K562 (cell line): Measurements from ENCODE around the gene PBX4. TPM values are rescaled to one million over a fixed set of nuclear protein-coding genes. Genes with fewer than 3 reads are reported as not detected.
A peak's percentile ranks its signal among the peaks of the same experiment; 100 is the strongest.

Source experiments
- ATAC-seq: fragments of 200-7000 bp; cut with Tn5 transposase; 3 replicates; pipeline ENCODE4 v1.9.1; 2020; ENCODE audit warnings: moderate library complexity
- BruUV-seq: library from RNA; stranded (reverse); fragments of 400-500 nt; replicated peaks from 2 replicates; lab custom pipeline; 2021; lab: Mats Ljungman, UMichigan
- CTCF ChIA-PET: fragments of 300-600 bp; formaldehyde crosslinking; extraction: SDS; loops from one replicate; lab custom pipeline; 2021; ENCODE audit warnings: low intra/inter-chr PET ratio; lab: Yijun Ruan, JAX
- POLR2A ChIA-PET: fragments of 300-600, 350-650 bp; sonication (Branson Sonifier 250); formaldehyde crosslinking; extraction: SDS; loops from one replicate; lab custom pipeline; 2021; ENCODE audit warnings: antibody characterized with exemption, inconsistent platforms; lab: Yijun Ruan, JAX
- DNase-seq, 4 experiments: peaks; one replicate each; pipeline versions ENCODE4 v3.0.0 to v3.0.0-alpha.2; 2011 to 2018; ENCODE audit warnings: low spot score in 3 of 4, mixed read lengths in 3 of 4; ENCODE audit errors: extremely low read depth in 1 of 4
- FAIRE-seq: peaks from 2 replicates; lab custom pipeline; 2011; peaks lifted over from hg19 to GRCh38; lab: Jason Lieb, UNC
- H2AFZ ChIP-seq: 2 replicates; pipeline ENCODE4 v1.6.0; 2011; ENCODE audit warnings: low read depth, low read length, control low read depth, inconsistent platforms
- H3K27ac ChIP-seq: fragments of 200-600 bp; 3 replicates; pipeline ENCODE4 v1.8.0; 2011; ENCODE audit warnings: low read depth, mild to moderate bottlenecking, control low read depth, inconsistent platforms, low read length, moderate library complexity, mixed read lengths; ENCODE audit errors: extremely low read depth
- H3K27me3 ChIP-seq, 2 experiments: fragments of 300-600 bp in 1 of 2; 2 replicates in 1 of 2; 3 replicates in 1 of 2; pipeline versions ENCODE4 v1.6.0 to v1.8.0; 2011; ENCODE audit warnings: inconsistent platforms in 2 of 2, low read length in 2 of 2, mild to moderate bottlenecking in 1 of 2, mixed read lengths in 1 of 2, moderate library complexity in 1 of 2; ENCODE audit not compliant: control insufficient read depth in 2 of 2, insufficient read depth in 2 of 2
- H3K36me3 ChIP-seq: fragments of 300-600 bp; 3 replicates; pipeline ENCODE4 v1.8.0; 2011; ENCODE audit warnings: mild to moderate bottlenecking, low read length, inconsistent platforms; ENCODE audit not compliant: control insufficient read depth, insufficient read depth
- H3K4me1 ChIP-seq, 2 experiments: fragments of 200-600 bp in 1 of 2; replicated peaks in 1 of 2; 2 replicates in 1 of 2; 3 replicates in 1 of 2; pipeline versions ENCODE4 v1.5.1 to v1.8.0; 2011; ENCODE audit warnings: inconsistent platforms in 2 of 2, low read length in 2 of 2, mild to moderate bottlenecking in 1 of 2, mixed read lengths in 1 of 2, moderate library complexity in 1 of 2; ENCODE audit not compliant: control insufficient read depth in 2 of 2, insufficient read depth in 2 of 2
- H3K4me2 ChIP-seq: 2 replicates; pipeline ENCODE4 v1.6.1; 2011; ENCODE audit warnings: low read length, control low read depth, inconsistent platforms, mixed read lengths; ENCODE audit not compliant: insufficient read depth
- H3K4me3 ChIP-seq: fragments of 200-600 bp; sonication (generic), shearing (Covaris generic); 2 replicates; pipeline ENCODE4 v1.5.1; 2016; ENCODE audit warnings: control low read depth, inconsistent platforms
- H3K79me2 ChIP-seq: fragments of 200-600 bp; 3 replicates; pipeline ENCODE4 v1.8.0; 2011; ENCODE audit warnings: low read length, inconsistent platforms; ENCODE audit not compliant: control insufficient read depth, insufficient read depth
- H3K9ac ChIP-seq, 2 experiments: 2 replicates each; pipeline versions ENCODE4 v1.6.0 to v1.6.1; 2011; ENCODE audit warnings: low read depth in 2 of 2, low read length in 2 of 2, control low read depth in 1 of 2, inconsistent platforms in 1 of 2, mild to moderate bottlenecking in 1 of 2, mixed read lengths in 1 of 2; ENCODE audit not compliant: insufficient read depth in 1 of 2
- H3K9me1 ChIP-seq: one replicate; pipeline ENCODE4 v1.6.0; 2011; ENCODE audit warnings: inconsistent platforms, mild to moderate bottlenecking, low read length, moderate library complexity; ENCODE audit not compliant: control insufficient read depth, insufficient read depth
- H3K9me3 ChIP-seq: replicated peaks from 2 replicates; pipeline ENCODE4 v1.5.1; 2011; ENCODE audit warnings: low read depth, low read length, inconsistent platforms; ENCODE audit not compliant: control insufficient read depth, insufficient read depth
- H4K20me1 ChIP-seq: replicated peaks from 2 replicates; pipeline ENCODE4 v1.6.1; 2011; ENCODE audit warnings: low read length, inconsistent platforms, mixed read lengths; ENCODE audit not compliant: control insufficient read depth, insufficient read depth
- EP400 ChIP-seq: fragments of 450-650 bp; IDR thresholded peaks from 2 replicates; pipeline ENCODE4 v1.6.1; 2017; ENCODE audit warnings: antibody characterized with exemption, mild to moderate bottlenecking, moderate library complexity
- EZH2 ChIP-seq: IDR thresholded peaks from 2 replicates; pipeline ENCODE4 v1.6.1; 2012; ENCODE audit warnings: low read depth, mild to moderate bottlenecking, inconsistent platforms, low read length, borderline replicate concordance
- FOXM1 ChIP-seq, 2 experiments: fragments of 450-650 bp in 1 of 2; sonication (generic) in 1 of 2; formaldehyde crosslinking in 1 of 2; IDR thresholded peaks; 2 replicates each; pipeline versions ENCODE4 v1.6.1 to v1.9.0; 2017 to 2022; ENCODE audit warnings: low read depth in 2 of 2, mild to moderate bottlenecking in 2 of 2, missing genetic modification reagents in 1 of 2, moderate library complexity in 1 of 2
- JUNB ChIP-seq: fragments of 450-650 bp; formaldehyde crosslinking; conservative IDR thresholded peaks from 2 replicates; pipeline ENCODE4 v1.4.0; 2020; ENCODE audit warnings: mild to moderate bottlenecking
- KAT8 ChIP-seq: fragments of 450-650 bp; IDR thresholded peaks from 2 replicates; pipeline ENCODE4 v1.6.1; 2016; ENCODE audit warnings: low read depth, mild to moderate bottlenecking
- NFE2 ChIP-seq: IDR thresholded peaks from 2 replicates; pipeline ENCODE4 v1.6.1; 2014; ENCODE audit warnings: antibody characterized with exemption, low read depth
- POLR2G ChIP-seq: fragments of 200-400 bp; formaldehyde crosslinking; IDR thresholded peaks from 2 replicates; pipeline ENCODE4 v1.6.1; 2017; ENCODE audit warnings: low read depth, mild to moderate bottlenecking, antibody characterized with exemption, low read length, moderate library complexity
- TAF7 ChIP-seq: fragments of 450-650 bp; IDR thresholded peaks from 2 replicates; pipeline ENCODE4 v1.6.1; 2016; ENCODE audit warnings: missing genetic modification characterization, missing compliant biosample characterization
- THAP7 ChIP-seq: fragments of 250-450 bp; sonication (Bioruptor Pico); IDR thresholded peaks from 2 replicates; pipeline ENCODE4 v1.5.0; 2021
- ZBTB2 ChIP-seq: fragments of 450-650 bp; IDR thresholded peaks from 2 replicates; pipeline ENCODE4 v1.6.1; 2016; ENCODE audit warnings: antibody characterized with exemption
- ZBTB9 ChIP-seq: fragments of 450-650 bp; formaldehyde crosslinking; IDR thresholded peaks from 2 replicates; pipeline ENCODE4 v1.4.0; 2020; ENCODE audit warnings: mild to moderate bottlenecking, moderate library complexity
- ZNF592 ChIP-seq: fragments of 450-650 bp; IDR thresholded peaks from 2 replicates; pipeline ENCODE4 v1.6.1; 2017; ENCODE audit warnings: antibody characterized with exemption, mild to moderate bottlenecking
- WGBS: fragments of 100-300 bp; shearing (Covaris generic); methylation state at CpG from one replicate; pipeline ENCODE4 v1.1.6; 2016; ENCODE audit warnings: low coverage, mixed read lengths; ENCODE audit not compliant: insufficient coverage; ENCODE audit errors: missing lambda C conversion rate; 5-methylcytosine and 5-hydroxymethylcytosine counted together
- in situ Hi-C: fragments of 300-500 bp; cut with MboI; formaldehyde crosslinking; loops from 4 replicates; pipeline ENCODE4 v1.15.0; 2018; ENCODE audit warnings: inconsistent platforms, mixed read lengths
- intact Hi-C: fragments of 100-400 bp; cut with micrococcal nuclease; formaldehyde crosslinking; loops from 2 replicates; pipeline ENCODE4 v1.14.2; 2022
- polyA plus RNA-seq, 8 experiments: library from polyadenylated mRNA; depleted of rRNA in 4 of 8; stranded (reverse) in 5 of 8; unstranded in 3 of 8; fragments of >200 nt; fragmentation: Nextera tagmentation in 2 of 8; fragmentation: Illumina TruSeq in 1 of 8; extraction: Ambion mirVana in 2 of 8; extraction: Trizol in 1 of 8; gene quantifications; 2 replicates each; pipeline versions ENCODE4 v1.2.1 to v1.2.3, GENCODE V29; 2011 to 2014; ENCODE audit warnings: inconsistent platforms in 1 of 8, missing spikeins in 1 of 8
- total RNA-seq, 7 experiments: library from RNA; depleted of rRNA in 6 of 7; stranded (reverse); fragments of >200 nt in 6 of 7; fragmentation: Illumina TruSeq in 2 of 7; extraction: Trizol in 2 of 7; gene quantifications; 2 replicates each; pipeline versions ENCODE4 v1.2.1 to v1.2.3, GENCODE V29; 2011 to 2021; ENCODE audit warnings: low replicate concordance in 1 of 7

PBX4 gene
- total and polyA plus RNA-seq, 9 of the 15 experiments (the other 6 are each of a cell fraction or from before 2014, with no cell fraction given) = 0.11 to 3.8 (median 1.6) TPM; not detected in 1

GRCh38 chr19:19580418-19580817 lies 38.1 kb downstream of the PBX4 start (continued):
- TF ChIP-seq FOXM1 (IDR thresholded peaks at IDR 0.05; ENCODE audit: low read depth) (no peak), FOXM1 (CRISPR knock-in tag; IDR thresholded peaks at IDR 0.05; ENCODE audit: low read depth) (no peak), EZH2 (no peak), EP400 (no peak)

- Histone ChIP-seq H3K27me3 (no peaks in the 10 kb centered on the region; a peak in 1 of 5 replicates), H3K9me1 (no peaks in the 10 kb centered on the region), H3K36me3 (no peaks in the 10 kb centered on the region), H3K79me2 (no peaks in the 10 kb centered on the region), H3K9me3 (no peaks in the 10 kb centered on the region), H4K20me1 (no peaks in the 10 kb centered on the region), H3K4me1 (no peaks in the 10 kb centered on the region; a peak in 1 of 5 replicates), H3K27ac (no peak overlapping the region), H2AFZ (no peak overlapping the region), H3K4me2 (no peak overlapping the region), H3K4me3 (no peak overlapping the region), H3K9ac (peak overlapping the region in 1 of 2 experiments; percentile 56; a peak in 1 of 4 replicates)
- WGBS = 39% methylated on average over 25 of the region's 25 CpGs
- BruUV-seq = no TSS peak
- ChIA-PET CTCF (no interaction called here), POLR2A (no interaction called here)
- in situ Hi-C loops (no loop called here), intact Hi-C loops (no loop called here)
- ATAC-seq (no peak; the same call in 1 of the 3 replicates), DNase-seq (no peak), FAIRE-seq (no peak)
- TF ChIP-seq JUNB (CRISPR knock-in tag) = no peak
- TF ChIP-seq ZBTB2 = no peak
- TF ChIP-seq TAF7 (tag) = no peak
- no peak for TF ChIP-seq POLR2G
- no peak for TF ChIP-seq KAT8
- TF ChIP-seq ZNF592 = no peak
- TF ChIP-seq ZBTB9 (CRISPR knock-in tag) = no peak
- no peak for TF ChIP-seq THAP7 (CRISPR knock-in tag)
- no peak for TF ChIP-seq NFE2
Measured at GRCh38 chr19:19579533-19580361, 38.7 kb downstream of the PBX4 start.
